HG02678 (cell line): ENCODE results near the gene KRT73.

Experiments used
- ATAC-seq: cut with Tn5 transposase; IDR thresholded peaks from one replicate; pipeline ENCODE4 v1.9.1; 2021; ENCODE audit warnings: mild to moderate bottlenecking, moderate library complexity; ENCODE audit not compliant: unreplicated experiment

The KRT73 gene

DNA sequence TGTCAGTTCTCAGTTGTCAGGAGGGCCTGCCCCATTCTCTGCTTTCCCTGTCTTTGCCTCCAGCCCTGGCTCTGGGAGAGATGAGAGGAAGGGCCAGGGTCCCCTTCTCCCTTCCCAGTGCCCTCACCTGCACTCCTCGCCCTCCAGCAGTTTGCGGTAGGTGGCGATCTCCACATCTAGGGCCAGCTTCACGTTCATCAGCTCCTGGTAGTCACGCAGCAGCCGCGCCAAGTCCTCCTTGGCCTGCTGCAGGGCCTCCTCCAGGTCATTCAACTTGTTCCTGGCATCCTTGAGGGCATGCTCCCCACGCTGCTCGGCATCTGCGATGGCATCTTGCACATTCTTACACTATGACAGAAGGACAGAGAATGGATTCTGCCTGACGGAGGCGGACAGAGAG, 28.3 kb upstream of the KRT73 start:
- ATAC-seq, result no peak

- ATAC-seq, result no peak
These were observed 27.6 kb upstream of the KRT73 start for GRCh38 chr12:52645982-52646381.

DNA sequence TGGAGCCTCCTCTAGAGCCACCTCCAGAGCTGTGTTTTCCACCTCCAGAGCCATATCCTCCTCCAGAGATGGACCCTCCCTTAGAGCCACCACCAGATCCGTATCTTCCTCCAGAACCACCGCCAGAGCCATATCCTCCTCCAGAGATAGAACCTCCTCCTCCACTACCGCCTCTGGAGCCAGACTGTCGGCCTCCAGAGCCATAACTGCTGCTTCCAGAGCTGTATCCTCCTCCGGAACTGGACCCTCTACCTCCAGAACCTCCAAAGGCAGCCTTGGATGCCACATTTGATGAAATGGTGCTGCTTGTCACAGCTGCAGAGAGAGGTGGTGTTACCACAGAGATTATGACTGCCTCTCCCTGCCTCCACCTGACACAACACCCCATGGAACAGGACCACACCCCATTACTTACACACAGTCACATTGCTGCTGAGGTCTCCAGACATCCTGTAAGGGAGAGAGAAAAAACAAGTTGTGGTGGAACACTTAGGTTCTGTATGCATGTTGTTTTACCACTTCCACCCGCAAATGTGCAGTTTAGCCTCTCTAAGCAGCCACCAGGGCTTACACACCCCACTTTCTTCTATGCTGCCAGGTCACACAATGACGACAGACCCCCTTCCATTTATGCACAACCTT, 26.9 kb upstream of the KRT73 start:
- no peak for ATAC-seq

DNA sequence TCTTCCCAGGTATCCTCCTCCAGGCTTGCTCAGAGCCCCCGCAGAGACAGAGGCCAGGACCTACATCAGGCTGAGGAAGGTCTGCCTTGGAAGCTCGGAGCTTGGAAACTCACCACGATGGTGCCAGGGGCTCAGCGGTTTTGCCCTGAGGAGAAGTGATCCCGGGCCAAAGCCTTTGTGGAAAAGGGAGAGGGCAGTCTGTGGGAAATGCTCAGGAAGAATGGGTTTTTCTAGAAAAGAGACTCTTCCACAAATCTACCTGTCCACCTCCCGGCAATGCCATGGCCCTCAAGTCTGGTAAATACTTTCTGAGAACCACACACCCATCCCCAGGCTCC, 25.7 kb upstream of the KRT73 start:
- ATAC-seq, result no peak

DNA sequence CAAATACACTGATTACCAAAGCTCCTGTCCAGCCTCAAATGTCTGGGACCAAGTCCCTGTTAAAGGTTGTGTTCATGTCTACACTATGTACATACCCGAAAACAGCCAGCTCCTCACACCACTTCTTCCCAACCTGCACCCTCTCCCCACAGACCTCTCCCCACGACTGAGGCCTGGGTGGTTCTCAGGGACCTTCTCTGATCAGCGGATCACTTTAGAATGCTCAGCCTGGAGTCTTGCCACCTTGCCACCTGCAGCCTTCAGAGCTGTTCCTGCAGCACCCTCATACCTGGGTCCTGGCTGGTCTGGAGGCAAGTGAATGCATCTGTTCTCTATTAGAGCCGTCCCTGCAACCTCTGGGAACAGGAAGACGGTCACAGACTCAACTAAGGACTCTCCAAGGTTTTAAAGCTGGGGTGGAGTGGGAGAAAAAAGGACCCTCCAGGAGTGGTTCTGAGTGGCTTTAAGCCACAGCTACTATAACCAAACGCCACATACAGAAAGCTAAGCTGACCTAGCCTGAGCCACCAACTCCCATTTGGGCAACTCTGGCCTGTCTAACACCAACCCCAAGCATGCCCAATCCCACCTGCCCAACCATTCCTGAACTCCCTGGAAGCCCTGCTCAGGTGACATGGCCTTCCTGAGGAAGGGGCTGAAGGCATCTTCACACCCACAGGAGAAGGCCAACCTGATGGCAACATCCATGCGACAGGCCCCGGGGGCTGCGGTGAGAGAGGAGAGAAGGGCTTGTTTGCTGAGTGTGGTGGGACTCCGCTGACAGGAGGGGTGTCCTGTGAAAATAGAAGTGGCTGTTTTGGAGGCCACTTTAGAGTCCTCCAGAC, 25.1 kb upstream of the KRT73 start:
- no peak for ATAC-seq

DNA sequence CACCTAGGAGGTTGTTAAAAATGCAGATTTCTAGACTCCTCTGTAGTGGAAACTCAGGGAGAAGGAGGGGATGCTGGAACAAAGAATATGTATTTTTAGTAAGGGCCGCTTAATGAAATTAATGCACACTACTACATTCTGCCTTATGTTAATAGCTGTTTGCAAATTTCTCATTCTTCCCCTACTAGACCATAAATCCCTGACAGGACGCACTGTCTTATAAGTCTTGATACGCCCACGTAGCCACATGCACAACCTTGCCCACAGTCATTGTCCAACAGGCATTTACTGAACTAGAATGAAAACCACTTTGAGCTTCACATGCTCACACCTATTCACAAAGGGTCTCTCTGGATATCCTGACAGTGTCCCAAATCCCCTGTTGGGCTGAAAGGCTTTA, 23.1 kb upstream of the KRT73 start:
- ATAC-seq, result no peak

GRCh38 chr12:52637299-52637698, 18.9 kb upstream of the KRT73 start:
- no peak for ATAC-seq

DNA sequence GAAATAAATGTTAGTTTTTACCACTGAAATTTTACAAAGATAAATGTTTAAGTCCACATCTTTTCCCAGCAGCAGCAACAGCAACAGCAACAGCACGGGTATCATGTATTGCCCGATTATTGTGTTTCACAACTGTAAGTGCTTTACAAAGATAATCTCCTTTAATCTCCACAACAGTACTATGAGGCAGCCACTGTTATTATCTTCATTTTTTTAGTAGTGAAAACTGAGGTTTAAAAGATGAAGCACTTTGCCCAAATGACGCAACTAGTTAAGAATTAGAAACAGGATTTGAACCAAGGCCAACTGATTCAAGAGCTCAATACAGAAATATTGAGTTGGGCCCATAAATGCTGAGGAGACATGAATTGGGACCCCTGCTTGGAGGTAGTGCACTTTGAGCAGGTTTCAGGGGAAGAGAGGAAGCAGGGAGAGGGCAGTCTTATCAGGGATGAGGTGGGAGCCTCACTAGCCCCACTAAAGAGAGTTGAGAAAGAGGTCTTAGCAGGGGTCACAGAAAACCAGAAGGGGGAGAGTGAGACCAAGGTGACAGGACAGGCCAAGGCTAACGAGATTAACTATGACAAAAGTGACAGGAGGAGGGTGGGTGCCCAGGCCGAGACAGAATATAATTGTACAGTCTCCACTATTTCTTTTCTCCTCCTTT, 18.4 kb upstream of the KRT73 start:
- ATAC-seq, result no peak

GRCh38 chr12:52636189-52636588, 17.8 kb upstream of the KRT73 start:
- no peak for ATAC-seq

DNA sequence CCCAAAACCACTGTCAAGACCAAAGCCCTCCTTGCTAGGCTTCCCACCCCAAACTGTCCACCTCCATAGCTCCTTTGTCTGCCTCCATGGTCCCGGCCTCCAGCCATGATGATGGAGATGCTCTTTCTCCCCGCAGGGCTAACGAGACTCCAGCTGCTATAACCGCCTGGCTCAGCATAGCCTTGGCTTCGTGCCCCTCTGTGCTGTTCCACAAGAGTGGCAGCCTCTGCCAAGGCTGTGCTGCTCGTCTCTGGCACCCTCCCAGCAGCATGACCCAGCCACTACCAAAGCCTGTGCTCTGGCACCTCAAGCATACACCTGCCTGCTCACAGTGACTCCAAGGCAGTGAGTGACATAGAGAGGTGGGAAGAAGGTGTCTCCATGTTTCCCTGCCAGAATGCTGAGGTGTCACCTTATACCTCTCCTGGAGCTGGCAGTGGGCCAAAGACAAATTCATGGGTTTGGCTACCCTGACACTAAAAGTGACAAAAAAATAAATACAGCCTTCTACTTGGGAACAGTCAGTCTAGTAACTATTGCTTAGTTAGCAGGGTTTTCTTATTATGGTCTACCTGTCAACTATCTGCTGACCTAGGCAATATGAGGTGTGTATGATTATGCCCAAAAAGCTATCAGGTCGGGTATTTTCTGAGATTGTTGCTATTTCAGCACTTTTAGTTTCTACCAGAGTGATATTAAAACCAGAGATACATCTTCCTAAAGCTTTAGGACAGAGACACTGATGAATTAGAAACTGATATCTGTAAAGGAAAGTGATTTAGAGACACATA, 16.1 kb upstream of the KRT73 start:
- ATAC-seq, result no peak

DNA sequence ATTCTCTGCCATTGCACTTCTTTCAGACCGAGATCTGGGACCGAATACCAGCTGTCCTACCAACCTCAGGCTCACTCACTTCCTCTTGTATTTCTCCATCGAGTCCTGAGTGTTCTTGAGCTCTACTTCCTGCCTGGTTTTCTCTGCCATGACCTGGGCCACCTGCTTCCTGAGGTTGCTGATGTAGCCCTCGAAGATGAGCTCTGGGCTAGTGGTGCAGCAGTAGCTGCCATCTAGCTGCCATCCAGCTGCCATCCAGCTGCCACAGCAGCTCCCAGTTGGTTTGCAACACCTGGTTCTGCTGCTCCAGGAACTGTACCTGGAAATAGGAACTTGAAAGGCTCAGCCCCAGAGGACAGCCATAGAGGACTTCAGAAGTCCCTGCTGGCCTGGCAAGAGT, 15.0 kb upstream of the KRT73 start:
- no peak for ATAC-seq

GRCh38 chr12:52632656-52633055, 14.3 kb upstream of the KRT73 start:
- ATAC-seq, result no peak

- no peak for ATAC-seq
These were observed 13.5 kb upstream of the KRT73 start for GRCh38 chr12:52631676-52632459.

DNA sequence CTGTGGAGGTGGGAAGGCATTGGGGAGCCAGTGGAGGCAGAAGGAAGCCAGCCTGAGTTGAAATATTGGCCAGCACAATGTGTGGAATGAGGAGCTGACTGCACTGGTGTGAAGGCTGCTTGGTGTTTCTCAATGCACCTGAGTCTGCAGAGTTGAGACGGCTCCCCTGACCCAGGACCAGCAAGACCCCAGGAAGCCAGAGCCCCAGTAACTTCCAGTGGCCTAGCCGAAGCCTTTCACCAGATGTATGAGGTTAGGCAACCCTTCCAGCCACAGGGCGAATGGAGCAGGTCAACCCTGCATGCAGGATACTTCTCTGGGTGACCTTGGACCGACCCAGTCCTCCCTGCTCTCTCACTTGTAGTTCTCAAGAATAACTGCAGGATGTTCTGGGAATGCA, 12.9 kb upstream of the KRT73 start:
- no peak for ATAC-seq

DNA sequence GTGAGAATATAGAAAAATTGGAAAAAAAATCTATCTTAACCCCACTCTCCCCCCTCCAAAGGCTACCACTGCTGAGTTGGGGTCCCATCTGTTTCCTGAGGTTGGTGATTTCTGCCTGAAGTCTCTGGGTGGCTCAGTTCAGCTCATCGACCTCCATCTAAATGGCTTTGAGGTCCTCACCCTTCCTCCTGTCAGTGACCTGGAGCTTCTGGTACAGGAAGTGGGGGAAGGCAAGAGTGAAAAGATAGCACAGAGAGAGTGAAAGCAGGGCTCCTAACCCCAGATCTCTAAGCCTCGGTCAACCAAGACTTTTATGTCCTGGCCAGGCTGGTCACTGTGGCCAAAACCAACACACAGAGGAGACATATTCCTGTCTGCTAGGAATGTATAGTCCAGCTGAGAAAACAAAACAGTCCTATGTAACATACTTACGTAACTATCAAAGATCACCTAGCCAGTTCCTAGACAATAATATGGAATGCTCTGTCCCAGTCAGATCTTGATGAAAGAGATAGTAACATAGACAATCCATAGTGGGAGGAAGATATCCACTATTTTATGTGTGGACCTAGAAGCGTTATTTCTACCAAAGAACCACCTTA, 12.3 kb upstream of the KRT73 start:
- ATAC-seq, result no peak

DNA sequence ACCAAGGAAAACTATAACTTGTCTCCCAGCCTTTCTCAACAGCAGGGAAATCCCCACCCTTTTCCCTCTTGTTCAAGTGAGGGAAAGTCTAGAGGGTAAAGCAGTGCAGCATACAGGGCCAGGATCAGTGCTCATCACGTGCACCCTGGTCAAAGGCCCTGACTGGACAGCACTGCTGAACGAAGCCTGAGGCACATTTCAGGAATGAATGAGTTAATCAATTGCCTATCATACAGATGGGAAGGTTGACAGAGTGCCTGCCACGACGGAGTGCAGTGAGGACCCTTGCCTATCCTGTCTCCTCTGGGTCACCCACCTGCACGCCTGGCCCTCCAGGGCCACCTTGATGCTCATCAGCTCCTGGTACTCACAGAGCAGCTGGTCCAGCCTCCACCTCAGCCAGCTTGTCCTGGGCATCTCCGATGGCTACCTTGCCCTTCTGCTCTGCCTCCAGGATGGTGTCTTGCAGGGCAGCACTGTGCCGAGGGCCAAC, 11.7 kb upstream of the KRT73 start:
- ATAC-seq, result no peak

GRCh38 chr12:52629281-52630007, 11.1 kb upstream of the KRT73 start:
- no peak for ATAC-seq

GRCh38 chr12:52628841-52629240, 10.5 kb upstream of the KRT73 start:
- ATAC-seq, result no peak

- ATAC-seq, result no peak
These were observed 9.8 kb upstream of the KRT73 start for GRCh38 chr12:52628111-52628507.
